NOMO-1 treated with dmso at 0.1 percent for 144 hours (cell line): ENCODE data around the gene SAMD4B.

ENCODE experiments used
- DNase-seq: peaks from one replicate; lab custom pipeline; 2025; ENCODE audit not compliant: unreplicated experiment; lab: John Stamatoyannopoulos, UW

Gene SAMD4B

DNA sequence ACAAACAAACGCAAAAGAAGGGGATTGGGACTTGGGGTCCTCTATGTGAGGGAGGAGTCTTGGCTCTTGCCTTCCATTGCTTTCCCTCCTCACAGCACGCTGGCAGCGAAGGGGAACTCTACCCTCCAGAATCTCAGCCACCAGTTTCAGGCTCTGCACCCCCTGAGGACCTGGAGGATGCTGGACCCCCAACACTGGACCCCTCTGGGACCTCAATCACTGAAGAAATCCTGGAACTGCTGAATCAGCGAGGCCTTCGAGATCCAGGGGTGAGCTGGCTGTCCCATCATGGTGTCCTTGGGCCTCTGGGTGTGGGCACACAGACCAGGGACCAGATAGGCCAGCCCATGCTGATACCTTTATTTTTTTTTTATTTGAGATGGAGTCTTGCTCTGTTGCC is 79.8 kb downstream of the SAMD4B start:
- no peak for DNase-seq

DNA sequence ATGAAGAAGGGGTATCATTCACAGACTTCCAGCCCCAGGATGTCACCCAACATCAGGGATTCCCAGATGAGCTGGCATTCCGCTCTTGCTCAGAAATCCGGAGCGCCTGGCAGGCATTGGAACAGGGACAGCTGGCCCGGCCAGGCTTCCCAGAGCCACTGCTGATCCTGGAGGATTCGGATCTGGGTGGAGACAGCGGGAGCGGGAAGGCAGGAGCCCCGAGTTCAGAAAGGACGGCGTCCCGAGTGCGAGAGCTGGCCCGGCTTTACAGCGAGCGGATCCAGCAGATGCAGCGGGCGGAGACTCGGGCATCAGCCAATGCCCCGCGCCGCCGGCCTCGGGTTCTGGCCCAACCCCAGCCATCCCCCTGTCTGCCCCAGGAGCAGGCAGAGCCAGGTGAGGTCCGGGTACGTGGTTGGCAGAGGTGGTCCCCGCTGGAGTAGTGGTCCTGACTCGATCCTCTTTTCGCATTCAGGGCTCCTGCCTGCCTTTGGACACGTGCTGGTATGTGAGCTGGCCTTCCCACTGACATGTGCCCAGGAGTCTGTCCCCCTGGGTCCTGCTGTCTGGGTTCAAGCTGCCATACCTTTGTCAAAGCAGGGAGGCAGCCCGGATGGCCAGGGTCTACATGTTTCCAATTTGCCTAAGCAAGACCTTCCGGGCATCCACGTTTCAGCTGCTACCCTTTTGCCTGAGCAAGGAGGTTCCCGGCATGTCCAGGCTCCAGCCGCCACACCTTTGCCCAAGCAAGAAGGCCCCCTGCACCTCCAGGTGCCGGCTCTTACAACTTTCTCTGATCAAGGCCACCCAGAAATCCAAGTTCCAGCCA is 81.3 kb downstream of the SAMD4B start:
- no peak for DNase-seq

DNA sequence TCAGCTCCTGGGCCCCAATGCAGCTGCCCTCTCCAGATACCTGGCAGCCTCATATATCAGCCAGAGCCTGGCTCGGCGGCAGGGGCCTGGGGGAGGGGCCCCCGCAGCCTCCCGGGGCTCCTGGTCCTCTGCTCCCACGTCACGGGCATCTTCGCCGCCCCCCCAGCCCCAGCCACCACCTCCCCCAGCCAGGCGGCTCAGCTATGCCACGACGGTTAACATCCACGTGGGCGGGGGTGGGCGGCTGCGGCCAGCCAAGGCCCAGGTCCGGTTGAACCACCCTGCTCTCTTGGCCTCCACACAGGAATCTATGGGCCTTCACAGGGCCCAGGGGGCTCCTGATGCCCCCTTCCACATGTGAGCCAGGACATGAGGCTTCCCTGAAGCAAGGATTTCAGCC is 82.7 kb downstream of the SAMD4B start:
- DNase-seq: no peak

DNA sequence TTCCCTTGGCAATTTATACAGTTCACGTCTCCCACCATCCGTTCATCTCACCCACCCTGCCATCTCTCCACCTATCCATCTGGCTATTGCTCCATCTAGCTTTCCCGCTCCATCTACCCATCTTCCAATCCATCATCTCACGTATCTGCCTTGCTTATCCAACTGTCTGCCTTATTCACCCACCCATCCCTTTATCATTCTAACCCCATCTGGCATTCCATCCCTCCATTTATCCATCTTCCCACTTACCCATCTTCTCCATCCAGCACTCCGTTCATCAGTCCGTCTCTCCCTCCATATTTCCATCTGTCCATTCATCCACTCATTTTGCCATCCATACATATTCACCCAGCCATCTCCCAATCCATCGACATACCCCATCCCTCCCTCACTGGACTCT is 83.5 kb downstream of the SAMD4B start:
- no peak for DNase-seq

DNA sequence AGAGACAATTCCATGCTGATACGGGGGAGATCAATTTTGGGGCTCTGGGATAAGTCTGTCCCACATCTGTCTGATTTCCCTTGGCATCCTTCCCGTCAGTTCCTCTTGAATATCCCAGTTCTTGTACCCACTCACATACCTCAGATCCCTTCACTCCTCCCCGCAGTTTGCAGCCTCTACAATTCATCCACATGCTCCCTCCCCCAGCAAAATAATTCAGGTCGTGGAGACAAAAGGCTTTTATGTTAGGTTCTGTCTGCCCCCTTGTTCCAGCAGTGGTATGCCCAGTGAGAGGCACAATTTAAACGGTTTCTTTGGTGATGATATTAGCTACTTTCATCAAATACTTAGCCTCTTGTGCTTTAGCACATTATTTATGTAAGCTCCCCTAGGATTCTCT is 83.9 kb downstream of the SAMD4B start:
- DNase-seq: no peak

DNA sequence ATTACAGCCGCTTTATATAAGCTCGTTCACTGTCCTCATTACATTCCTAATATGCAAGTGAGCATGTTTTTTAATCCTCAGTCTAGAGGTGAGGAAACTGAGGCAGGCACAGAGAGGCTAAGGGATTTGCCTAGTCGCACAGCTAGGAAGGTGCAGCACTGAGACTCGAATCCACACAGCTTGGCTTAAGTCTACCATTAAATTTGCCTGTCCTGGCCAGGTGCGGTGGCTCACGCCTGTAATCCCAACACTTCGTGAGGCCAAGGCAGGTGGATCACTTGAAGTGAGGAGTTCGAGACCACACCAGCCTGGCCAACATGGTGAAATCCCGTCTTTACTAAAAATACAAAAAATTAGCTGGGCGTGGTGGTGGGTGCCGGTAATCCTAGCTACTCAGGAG is 85.5 kb downstream of the SAMD4B start:
- no peak for DNase-seq

DNA sequence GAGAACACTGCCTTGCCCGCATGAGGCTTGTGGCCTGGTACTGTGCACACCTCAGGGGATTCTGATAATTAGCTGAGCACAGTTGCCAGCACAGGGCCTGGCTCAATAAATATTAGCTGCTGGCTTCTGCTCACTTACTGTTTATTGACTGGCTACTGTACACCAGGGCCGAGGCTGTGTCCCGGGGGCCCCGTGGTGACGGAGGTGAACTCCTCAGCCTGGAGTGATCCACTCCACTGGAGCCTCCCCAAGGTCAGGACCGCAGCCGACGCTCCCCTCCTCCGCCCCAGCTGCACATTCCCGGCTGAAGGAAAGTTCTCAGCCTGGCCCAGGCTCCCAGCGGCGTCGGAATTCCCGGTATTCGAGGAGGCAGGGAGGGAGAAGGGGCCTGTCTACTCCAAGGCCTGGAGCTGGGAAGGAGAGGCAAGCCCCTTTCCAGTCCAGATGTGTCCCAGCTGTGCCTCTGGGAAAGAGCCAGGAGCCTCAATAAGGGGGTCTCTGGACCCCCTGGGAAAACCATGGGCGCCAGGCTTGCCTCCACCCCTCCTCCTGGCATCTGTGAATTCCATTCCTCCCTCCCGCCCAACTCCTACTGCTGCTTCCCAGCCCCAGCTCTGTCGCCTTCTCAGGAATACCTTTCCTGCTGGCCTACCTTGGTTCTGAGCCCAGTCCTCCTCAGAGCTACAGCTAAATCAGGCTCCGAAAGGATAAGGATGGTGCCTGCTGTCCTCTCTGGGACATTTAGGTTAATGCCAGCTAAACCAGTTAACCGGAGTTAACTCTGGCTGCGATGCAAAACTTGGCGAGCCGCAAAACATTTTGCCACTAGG is 86.3 kb downstream of the SAMD4B start:
- no peak for DNase-seq

DNA sequence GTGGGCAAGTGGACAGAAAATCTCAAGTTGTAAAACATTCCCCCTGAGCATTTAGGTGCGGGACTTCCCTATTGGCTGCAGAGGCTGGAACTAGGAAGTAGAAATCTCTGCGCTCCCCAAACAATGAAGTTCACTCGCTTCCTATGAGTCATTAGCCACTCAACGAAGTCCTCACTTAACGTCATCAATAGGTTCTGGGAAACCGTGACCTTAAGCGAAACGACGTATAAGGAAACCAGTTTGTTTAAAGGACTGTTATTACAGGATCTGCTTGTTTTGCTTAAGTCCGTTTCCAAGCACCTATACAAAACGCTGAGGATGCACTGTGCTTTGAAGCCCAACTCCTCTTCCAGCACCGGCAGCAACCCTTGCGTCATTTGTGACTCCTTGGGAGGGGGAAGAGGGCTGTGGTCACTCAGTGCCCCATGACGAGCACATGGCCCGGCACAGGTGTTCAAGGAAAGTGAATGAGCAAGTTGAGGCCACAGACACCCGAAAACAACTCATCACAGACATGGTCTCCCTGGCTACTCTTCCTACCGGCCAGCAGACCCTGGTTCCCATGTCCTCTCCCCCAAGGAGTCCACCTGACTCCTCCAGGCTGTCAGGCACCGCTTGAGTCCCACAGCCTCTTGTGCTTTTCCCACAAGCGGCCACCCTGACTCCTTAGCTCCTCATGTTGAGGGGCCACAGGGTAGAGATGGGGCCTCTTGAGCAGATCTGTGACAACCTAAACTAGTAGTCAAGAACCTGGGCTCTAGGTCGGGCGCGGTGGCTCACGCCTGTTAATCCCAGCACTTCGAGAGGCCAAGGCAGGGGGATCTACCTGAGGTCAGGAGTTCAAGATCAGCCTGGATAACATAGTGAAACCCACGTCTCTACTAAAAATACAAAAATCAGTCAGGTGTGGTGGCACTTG is 88.7 kb downstream of the SAMD4B start:
- DNase-seq: peak; percentile 83

DNA sequence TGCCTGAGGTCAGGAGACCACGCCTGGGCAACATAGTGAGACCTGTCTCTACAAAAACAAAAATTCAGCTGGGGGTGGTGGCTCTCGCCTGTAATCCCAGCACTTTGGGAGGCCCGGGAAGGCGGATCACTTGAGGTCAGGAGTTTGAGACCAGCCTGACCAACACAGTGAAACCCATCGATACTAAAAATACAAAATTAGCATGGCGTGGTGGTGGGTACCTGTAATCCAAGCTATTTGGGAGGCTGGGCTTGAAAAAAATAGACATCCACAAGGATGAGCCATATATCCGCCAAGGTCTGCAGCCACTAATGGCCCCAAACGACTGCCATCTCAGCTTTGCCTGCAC is 90.4 kb downstream of the SAMD4B start:
- no peak for DNase-seq

DNA sequence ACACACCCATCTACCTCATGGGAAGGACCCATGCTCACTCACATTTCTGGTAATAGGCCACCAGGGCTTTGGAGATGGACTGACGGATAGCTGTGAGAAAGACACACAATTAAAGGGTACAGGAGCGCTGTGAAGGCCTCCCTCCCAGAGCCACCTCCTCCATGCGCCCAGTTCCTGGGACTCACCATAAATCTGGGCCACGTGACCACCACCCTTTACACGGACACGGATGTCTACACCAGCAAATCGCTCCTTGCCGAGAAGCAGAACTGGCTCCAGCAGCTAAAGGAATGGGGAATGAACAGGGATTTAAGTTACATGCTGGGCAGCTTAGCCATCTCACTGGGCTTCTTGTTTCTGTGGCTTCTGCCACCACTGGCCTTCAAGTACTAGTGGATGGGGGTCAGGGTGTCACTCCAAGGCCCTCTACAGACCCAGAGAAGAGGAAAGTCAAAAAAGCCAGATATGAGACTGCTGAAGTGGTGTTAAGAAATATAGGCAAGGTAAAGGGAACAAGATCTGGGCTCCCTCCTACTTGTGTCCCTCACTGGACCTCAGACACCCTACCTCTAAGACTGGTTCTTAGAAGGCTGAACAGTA is 91.4 kb downstream of the SAMD4B start:
- no peak for DNase-seq

DNA sequence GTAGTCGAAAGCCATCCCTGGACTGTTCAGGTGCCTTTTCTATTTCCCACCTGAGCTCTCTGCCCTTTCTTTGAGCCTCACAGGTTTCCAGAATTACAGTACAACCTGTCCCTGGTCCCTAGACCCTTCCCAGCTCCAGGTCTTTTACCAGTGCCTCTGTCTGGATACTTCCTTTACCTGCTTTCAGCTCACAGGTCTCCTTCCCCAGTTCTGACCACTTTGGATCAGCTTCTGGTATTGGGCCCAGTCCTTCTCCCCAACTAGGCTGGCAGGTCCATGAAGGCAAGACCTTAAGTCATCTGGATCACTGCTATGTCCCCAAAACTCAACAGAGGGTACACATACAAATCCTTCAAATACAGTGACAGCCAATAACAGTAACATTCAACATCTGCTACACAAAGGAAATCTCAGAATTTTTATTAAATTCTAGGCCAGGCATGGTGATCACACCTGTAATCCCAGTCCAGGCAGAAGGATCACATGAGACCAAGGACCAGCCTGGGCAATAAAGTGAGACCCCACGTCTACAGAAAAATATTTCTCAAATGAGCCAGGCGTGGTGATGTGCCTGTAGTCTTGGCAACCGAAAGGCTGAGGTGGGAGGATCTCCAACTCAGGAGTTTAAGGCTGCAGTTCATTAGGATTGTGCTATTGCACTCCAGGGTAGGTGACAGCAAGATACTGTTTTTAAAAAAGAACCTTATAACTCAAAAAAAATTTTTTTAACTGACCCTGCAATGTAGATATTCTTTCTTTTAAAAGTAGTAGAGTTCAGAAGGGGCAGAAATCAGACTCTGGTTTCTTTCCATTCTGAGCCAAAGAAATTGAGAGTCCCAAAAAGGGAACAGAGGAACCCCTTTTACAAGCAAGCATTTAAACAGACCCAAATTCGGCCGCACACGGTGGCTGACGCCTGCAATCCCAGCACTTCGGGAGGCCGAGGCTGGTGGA is 92.2 kb downstream of the SAMD4B start:
- no peak for DNase-seq
